Measurements from ENCODE around the gene SERPINA1. TPM values are rescaled to one million over a fixed set of nuclear protein-coding genes. Genes with fewer than 3 reads are reported as not detected.

The SERPINA1 gene
- total RNA-seq, 1 experiment from 2014 or later: not detected

GRCh38 chr14:94392510-94392935, 4.1 kb upstream of the SERPINA1 start:
- TF ChIP-seq CTCF (conservative IDR thresholded peaks at IDR 0.05): no peak
- TF ChIP-seq EZH2 (IDR thresholded peaks at IDR 0.05; ENCODE audit: low read depth): no peak
- DNase-seq: no peak
- H3K27ac ChIP-seq: no peak overlapping the region
- no peaks in the 10 kb centered on the region for H3K4me1 ChIP-seq (replicated peaks; ENCODE audit: insufficient read depth)
- no peaks in the 10 kb centered on the region for H3K9me3 ChIP-seq (ENCODE audit: insufficient read depth, low read depth)
- no peaks in the 10 kb centered on the region for H3K9me2 ChIP-seq (ENCODE audit: insufficient read depth)
- H3F3A ChIP-seq (ENCODE audit: insufficient read depth, low read depth): no peaks in the 10 kb centered on the region
- H3K36me3 ChIP-seq (ENCODE audit: low read depth): no peaks in the 10 kb centered on the region
- no peak overlapping the region for H3K4me2 ChIP-seq
- intact Hi-C loops (cut with micrococcal nuclease; ENCODE audit: unreplicated experiment): no loop called here
- H2AFZ ChIP-seq: no peak overlapping the region
- BruUV-seq (replicated peaks): no TSS peak
- H3K4me3 ChIP-seq: no peak overlapping the region
- ChIA-PET POLR2A (ENCODE audit: unreplicated experiment) (no interaction called here), CTCF (no interaction called here)
- H3K27me3 ChIP-seq (ENCODE audit: insufficient read depth, low read depth): peaks cover 28% of the 10 kb centered on the region
- H3K79me2 ChIP-seq (ENCODE audit: low read depth): no peaks in the 10 kb centered on the region
- H4K20me1 ChIP-seq (ENCODE audit: insufficient read depth): no peaks in the 10 kb centered on the region

GRCh38 chr14:94391281-94391975, 3.0 kb upstream of the SERPINA1 start:
- no peaks in the 10 kb centered on the region for H3F3A ChIP-seq (ENCODE audit: insufficient read depth, low read depth)

GRCh38 chr14:94390372-94391086, 2.1 kb upstream of the SERPINA1 start:
- no peak for TF ChIP-seq EZH2 (IDR thresholded peaks at IDR 0.05; ENCODE audit: low read depth)
- TF ChIP-seq CTCF (conservative IDR thresholded peaks at IDR 0.05): no peak
- Histone ChIP-seq H2AFZ (no peak overlapping the region), H3K4me3 (no peak overlapping the region), H3K4me1 (replicated peaks; ENCODE audit: insufficient read depth) (no peaks in the 10 kb centered on the region), H3K9me3 (ENCODE audit: insufficient read depth, low read depth) (no peaks in the 10 kb centered on the region), H3F3A (ENCODE audit: insufficient read depth, low read depth) (no peaks in the 10 kb centered on the region), H3K36me3 (ENCODE audit: low read depth) (no peaks in the 10 kb centered on the region), H3K4me2 (no peak overlapping the region), H3K27ac (no peak overlapping the region), H3K79me2 (ENCODE audit: low read depth) (no peaks in the 10 kb centered on the region), H4K20me1 (ENCODE audit: insufficient read depth) (no peaks in the 10 kb centered on the region), H3K9me2 (ENCODE audit: insufficient read depth) (no peaks in the 10 kb centered on the region), H3K27me3 (ENCODE audit: insufficient read depth, low read depth) (peaks cover 24% of the 10 kb centered on the region)
- intact Hi-C loops (cut with micrococcal nuclease; ENCODE audit: unreplicated experiment): no loop called here
- no TSS peak for BruUV-seq (replicated peaks)
- ChIA-PET POLR2A (ENCODE audit: unreplicated experiment) (no interaction called here), CTCF (no interaction called here)
- no peak for DNase-seq

More at GRCh38 chr14:94391281-94391975, 3.0 kb upstream of the SERPINA1 start:
- Histone ChIP-seq H3K79me2 (ENCODE audit: low read depth) (no peaks in the 10 kb centered on the region), H3K9me3 (ENCODE audit: insufficient read depth, low read depth) (no peaks in the 10 kb centered on the region), H3K4me1 (replicated peaks; ENCODE audit: insufficient read depth) (no peaks in the 10 kb centered on the region), H3K27ac (no peak overlapping the region), H3K4me2 (no peak overlapping the region), H3K4me3 (no peak overlapping the region), H3K36me3 (ENCODE audit: low read depth) (no peaks in the 10 kb centered on the region), H4K20me1 (ENCODE audit: insufficient read depth) (no peaks in the 10 kb centered on the region), H2AFZ (no peak overlapping the region), H3K27me3 (ENCODE audit: insufficient read depth, low read depth) (peaks cover 28% of the 10 kb centered on the region), H3K9me2 (ENCODE audit: insufficient read depth) (no peaks in the 10 kb centered on the region)
- DNase-seq: no peak
- intact Hi-C loops (cut with micrococcal nuclease; ENCODE audit: unreplicated experiment): no loop called here
- ChIA-PET CTCF (no interaction called here), POLR2A (ENCODE audit: unreplicated experiment) (no interaction called here)
- no TSS peak for BruUV-seq (replicated peaks)
- TF ChIP-seq EZH2 (IDR thresholded peaks at IDR 0.05; ENCODE audit: low read depth): no peak
- no peak for TF ChIP-seq CTCF (conservative IDR thresholded peaks at IDR 0.05)

All from PC-9 (cell line).